ENCODE results near the gene GM2A.
A peak's percentile ranks its signal among the peaks of the same experiment; 100 is the strongest.
"Not testable (repeated sequence)": the region's sequence is repeated elsewhere in the genome, so short reads cannot be mapped to it uniquely, and the experiment has no call there.

GM2A gene

GRCh38 chr5:151288180-151288579 is 35.2 kb downstream of the GM2A start:
- DNase-seq (ENCODE audit: low read depth in 1 of 2, low spot score in 1 of 2): peak; percentile 11 to 68
- no peak for TF ChIP-seq JUND (IDR thresholded peaks at IDR 0.05; ENCODE audit: low read depth)
- in situ Hi-C loops (cut with HindIII; ENCODE audit: low pct_unique_long_range_greater_than_20kb, low sequenced_read_pairs): no loop called here

GRCh38 chr5:151293624-151294023 is 40.6 kb downstream of the GM2A start:
- no peak for DNase-seq (ENCODE audit: low read depth in 1 of 2, low spot score in 1 of 2)
- no peak for TF ChIP-seq JUND (IDR thresholded peaks at IDR 0.05; ENCODE audit: low read depth)
- in situ Hi-C loops (cut with HindIII; ENCODE audit: low pct_unique_long_range_greater_than_20kb, low sequenced_read_pairs): no loop called here

- DNase-seq (ENCODE audit: low read depth in 1 of 2, low spot score in 1 of 2): no peak
- TF ChIP-seq JUND (IDR thresholded peaks at IDR 0.05; ENCODE audit: low read depth): no peak
- in situ Hi-C loops (cut with HindIII; ENCODE audit: low pct_unique_long_range_greater_than_20kb, low sequenced_read_pairs): no loop called here
Measured at GRCh38 chr5:151295138-151295537, 42.2 kb downstream of the GM2A start.

DNA sequence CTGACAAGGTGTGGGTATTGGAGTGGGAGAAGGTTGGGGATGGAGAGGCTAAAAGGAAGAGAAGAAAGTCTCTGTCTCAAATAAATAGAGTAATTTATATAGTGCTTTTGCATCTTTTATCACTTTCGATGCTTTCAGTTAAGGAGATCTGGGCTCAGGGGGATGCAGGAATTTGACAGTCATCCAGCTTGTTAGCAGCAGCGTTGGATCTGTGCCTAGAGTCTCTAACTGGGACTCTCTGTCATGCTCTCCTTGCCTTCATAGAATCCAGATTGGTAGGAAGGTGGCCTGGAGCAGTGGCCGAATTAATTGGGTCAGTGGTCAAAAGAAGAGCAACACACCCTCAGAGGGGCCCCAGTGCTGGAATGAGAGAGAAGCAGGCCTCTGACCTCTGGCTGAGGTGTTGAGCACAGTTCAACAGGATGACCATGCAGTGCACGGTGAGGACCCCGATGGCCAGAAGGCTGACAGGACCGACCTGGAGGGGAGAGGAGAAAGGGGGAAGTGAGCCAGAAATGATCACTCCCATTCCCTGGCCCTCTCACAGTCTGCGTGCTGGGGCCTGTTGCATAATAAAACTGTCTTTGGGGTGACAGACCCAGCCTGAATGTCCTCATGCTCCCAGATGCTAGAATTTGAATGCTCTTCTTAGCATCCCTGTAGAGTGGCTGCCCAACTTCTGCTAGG is 42.9 kb downstream of the GM2A start:
- no peak for TF ChIP-seq JUND (IDR thresholded peaks at IDR 0.05; ENCODE audit: low read depth)
- DNase-seq (ENCODE audit: low read depth in 1 of 2, low spot score in 1 of 2): no peak
- in situ Hi-C loops (cut with HindIII; ENCODE audit: low pct_unique_long_range_greater_than_20kb, low sequenced_read_pairs): no loop called here

GRCh38 chr5:151296478-151296830 is 43.5 kb downstream of the GM2A start:
- no peak for DNase-seq (ENCODE audit: low read depth in 1 of 2, low spot score in 1 of 2)

DNA sequence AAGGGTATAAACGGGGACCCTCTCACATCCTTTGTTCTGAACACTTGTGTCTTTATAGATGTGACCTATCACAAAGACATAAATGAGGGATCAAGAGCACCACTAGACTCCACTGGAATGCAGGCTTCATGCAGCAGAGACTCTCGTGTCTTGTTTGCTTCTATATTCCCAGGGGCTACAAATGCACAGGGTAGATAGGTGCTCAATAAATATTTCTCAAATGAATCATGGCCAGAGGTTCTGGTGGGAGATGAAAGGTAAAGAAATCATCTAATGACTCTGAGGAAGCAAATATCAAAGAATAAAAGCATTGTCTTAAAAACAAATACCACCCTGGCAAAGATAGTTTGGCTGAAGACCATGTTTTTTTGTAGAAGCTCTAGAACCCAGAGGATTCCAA is 44.0 kb downstream of the GM2A start:
- TF ChIP-seq JUND (IDR thresholded peaks at IDR 0.05; ENCODE audit: low read depth): no peak
- in situ Hi-C loops (cut with HindIII; ENCODE audit: low pct_unique_long_range_greater_than_20kb, low sequenced_read_pairs): no loop called here
- DNase-seq (ENCODE audit: low read depth in 1 of 2, low spot score in 1 of 2): no peak

More at GRCh38 chr5:151296478-151296830, 43.5 kb downstream of the GM2A start:
- in situ Hi-C loops (cut with HindIII; ENCODE audit: low pct_unique_long_range_greater_than_20kb, low sequenced_read_pairs): no loop called here
- TF ChIP-seq JUND (IDR thresholded peaks at IDR 0.05; ENCODE audit: low read depth): no peak

GRCh38 chr5:151298063-151298855 is 45.3 kb downstream of the GM2A start:
- in situ Hi-C loops (cut with HindIII; ENCODE audit: low pct_unique_long_range_greater_than_20kb, low sequenced_read_pairs): no loop called here
- peak; percentile 84 to 92 for DNase-seq (ENCODE audit: low read depth in 1 of 2, low spot score in 1 of 2)

GRCh38 chr5:151303666-151304065 is 50.7 kb downstream of the GM2A start, which contains the start of gene SLC36A3:
Gene SLC36A3 (minus strand): TSS chr5:151303766. CDS start chr5:151303354, 412 bp downstream.
- in situ Hi-C loops (cut with HindIII; ENCODE audit: low pct_unique_long_range_greater_than_20kb, low sequenced_read_pairs): no loop called here
- TF ChIP-seq JUND (IDR thresholded peaks at IDR 0.05; ENCODE audit: low read depth): no peak
- DNase-seq (ENCODE audit: low read depth in 1 of 2, low spot score in 1 of 2): no peak

More at GRCh38 chr5:151298063-151298855, 45.3 kb downstream of the GM2A start:
- TF ChIP-seq JUND (IDR thresholded peaks at IDR 0.05; ENCODE audit: low read depth): no peak

DNA sequence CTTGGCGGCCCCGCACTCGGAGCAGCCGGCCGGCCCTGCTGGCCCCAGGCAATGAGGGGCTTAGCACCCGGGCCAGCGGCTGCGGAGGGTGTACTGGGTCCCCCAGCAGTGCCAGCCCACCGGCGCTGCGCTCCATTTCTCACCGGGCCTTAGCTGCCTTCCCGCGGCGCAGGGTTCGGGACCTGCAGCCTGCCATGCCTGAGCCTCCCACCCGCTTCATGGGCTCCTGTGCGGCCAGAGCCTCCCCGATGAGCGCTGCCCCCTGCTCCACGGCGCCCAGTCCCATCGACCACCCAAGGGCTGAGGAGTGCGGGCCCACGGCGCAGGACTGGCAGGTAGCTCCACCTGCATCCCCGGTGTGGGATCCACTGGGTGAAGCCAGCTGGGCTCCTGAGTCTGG is 56.3 kb downstream of the GM2A start:
- in situ Hi-C loops (cut with HindIII; ENCODE audit: low pct_unique_long_range_greater_than_20kb, low sequenced_read_pairs): not testable (repeated sequence)

GRCh38 chr5:151309821-151310220 is 56.8 kb downstream of the GM2A start:
- in situ Hi-C loops (cut with HindIII; ENCODE audit: low pct_unique_long_range_greater_than_20kb, low sequenced_read_pairs); DNase-seq (ENCODE audit: low read depth in 1 of 2, low spot score in 1 of 2): not testable (repeated sequence)

More for the DNA sequence above, 56.3 kb downstream of the GM2A start:
- not testable (repeated sequence) for DNase-seq (ENCODE audit: low read depth in 1 of 2, low spot score in 1 of 2)

DNA sequence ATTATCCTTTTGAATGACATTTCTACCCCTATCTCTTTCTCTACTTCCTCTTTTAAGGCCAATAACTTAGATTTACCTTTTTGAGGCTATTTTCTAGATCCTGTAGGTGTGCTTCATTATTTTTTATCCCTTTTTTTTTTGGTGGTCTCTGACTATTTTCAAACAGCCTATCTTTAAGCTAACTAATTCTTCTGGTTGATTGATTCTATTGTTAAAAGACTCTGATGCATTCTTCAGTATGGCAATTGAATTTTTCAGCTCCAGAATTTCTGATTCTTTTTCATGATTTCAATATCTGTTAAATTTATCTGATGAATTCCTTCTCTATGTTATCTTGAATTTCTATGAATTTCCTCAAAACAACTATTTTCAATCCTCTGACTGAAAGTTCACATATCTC is 57.9 kb downstream of the GM2A start:
- no peak for DNase-seq (ENCODE audit: low read depth in 1 of 2, low spot score in 1 of 2)
- in situ Hi-C loops (cut with HindIII; ENCODE audit: low pct_unique_long_range_greater_than_20kb, low sequenced_read_pairs): no loop called here
- TF ChIP-seq JUND (IDR thresholded peaks at IDR 0.05; ENCODE audit: low read depth): no peak

- in situ Hi-C loops (cut with HindIII; ENCODE audit: low pct_unique_long_range_greater_than_20kb, low sequenced_read_pairs): no loop called here
- DNase-seq (ENCODE audit: low read depth in 1 of 2, low spot score in 1 of 2): no peak
- TF ChIP-seq JUND (IDR thresholded peaks at IDR 0.05; ENCODE audit: low read depth): no peak
Measured at GRCh38 chr5:151312756-151313324, 59.9 kb downstream of the GM2A start.

DNA sequence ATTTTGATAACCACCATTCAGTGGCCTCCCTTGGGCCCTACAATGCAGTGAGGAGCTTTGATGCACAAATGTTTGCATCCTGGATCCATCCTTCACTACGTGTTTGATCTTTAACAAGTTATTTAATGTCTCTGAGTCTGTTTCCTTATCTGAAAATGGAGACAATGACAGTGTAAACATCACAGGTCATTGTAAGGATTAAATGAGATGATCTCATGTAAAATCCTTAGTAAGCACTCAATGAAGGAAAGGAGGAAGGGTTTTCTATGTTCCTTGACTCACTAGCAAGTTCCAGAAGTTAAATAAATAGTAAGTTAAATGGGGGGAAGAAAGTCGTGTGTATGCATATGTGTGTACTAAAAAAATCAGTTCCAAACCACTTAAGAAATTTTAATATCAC is 60.4 kb downstream of the GM2A start:
- in situ Hi-C loops (cut with HindIII; ENCODE audit: low pct_unique_long_range_greater_than_20kb, low sequenced_read_pairs): no loop called here
- no peak for DNase-seq (ENCODE audit: low read depth in 1 of 2, low spot score in 1 of 2)
- TF ChIP-seq JUND (IDR thresholded peaks at IDR 0.05; ENCODE audit: low read depth): no peak
